Raji (cell line): Measurements from ENCODE around the gene ZNF333.

ENCODE experiments used
- POLR2A ChIP-seq: IDR thresholded peaks from 2 replicates; pipeline ENCODE4 v1.6.1; 2011; ENCODE audit warnings: low read depth, low read length, control low read depth; ENCODE audit not compliant: insufficient read depth

The ZNF333 gene

DNA sequence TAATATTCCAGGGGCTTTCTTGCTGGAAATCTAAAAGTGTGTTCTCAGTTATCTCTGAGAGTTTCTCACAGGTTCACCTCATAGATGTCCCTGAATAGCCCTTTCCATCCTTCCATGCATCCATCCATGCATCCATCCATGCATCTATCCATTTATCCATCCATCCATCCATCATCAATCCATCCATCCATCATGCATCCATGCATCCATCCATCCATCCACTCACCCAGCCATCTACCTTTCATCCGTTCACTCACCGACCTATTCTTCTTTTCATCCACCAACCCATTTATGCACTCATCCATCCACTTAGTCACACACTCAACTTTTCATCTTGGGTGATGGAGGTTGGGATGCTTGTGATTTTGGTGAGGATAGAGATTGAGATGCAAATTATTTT, 7.8 kb upstream of the ZNF333 start:
- TF ChIP-seq POLR2A: no peak

- no peak for TF ChIP-seq POLR2A
Observed at GRCh38 chr19:14683439-14683838, 6.4 kb upstream of the ZNF333 start.

GRCh38 chr19:14686411-14686810, 3.4 kb upstream of the ZNF333 start:
- no peak for TF ChIP-seq POLR2A

GRCh38 chr19:14694641-14695266, 4.9 kb downstream of the ZNF333 start:
- TF ChIP-seq POLR2A: no peak

DNA sequence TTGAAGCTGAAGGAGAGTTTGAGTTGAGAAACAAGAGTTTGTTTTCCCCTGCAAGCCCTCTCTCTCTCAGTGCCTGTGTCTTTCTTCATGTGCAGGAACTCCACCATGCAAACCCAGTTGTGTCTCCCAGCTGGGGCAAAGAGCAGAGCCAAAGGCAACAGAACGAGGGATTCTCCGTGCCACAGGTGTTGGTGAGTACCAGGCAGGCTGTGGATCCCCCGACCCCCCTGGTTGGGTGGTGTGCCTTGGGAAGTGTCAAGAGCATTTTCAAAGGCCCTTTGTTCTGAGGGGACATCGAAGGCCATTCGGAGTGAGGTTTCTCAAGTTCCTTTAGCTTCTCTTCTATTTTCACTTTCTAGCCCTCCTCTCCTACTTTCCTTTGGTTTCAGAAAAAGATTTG, 5.6 kb downstream of the ZNF333 start:
- no peak for TF ChIP-seq POLR2A

DNA sequence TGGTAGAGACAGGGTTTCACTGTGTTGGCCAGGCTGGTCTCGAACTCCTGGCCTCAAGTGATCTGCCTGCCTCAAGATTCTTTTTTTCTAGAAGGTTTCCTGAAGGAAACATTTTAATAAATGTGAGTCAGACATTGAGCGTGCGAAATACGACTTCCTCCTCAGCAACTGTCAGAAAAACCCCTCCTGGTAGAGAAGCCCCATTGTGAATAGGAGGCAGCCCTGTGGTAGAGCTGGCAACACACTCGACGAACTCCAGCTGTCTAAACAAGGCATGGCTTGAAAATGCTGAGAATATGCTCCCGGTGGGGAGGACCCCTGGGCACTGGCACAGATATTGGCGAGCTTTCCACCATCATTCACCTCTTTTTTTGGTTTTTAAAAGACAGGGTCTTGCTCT, 9.8 kb downstream of the ZNF333 start:
- no peak for TF ChIP-seq POLR2A

DNA sequence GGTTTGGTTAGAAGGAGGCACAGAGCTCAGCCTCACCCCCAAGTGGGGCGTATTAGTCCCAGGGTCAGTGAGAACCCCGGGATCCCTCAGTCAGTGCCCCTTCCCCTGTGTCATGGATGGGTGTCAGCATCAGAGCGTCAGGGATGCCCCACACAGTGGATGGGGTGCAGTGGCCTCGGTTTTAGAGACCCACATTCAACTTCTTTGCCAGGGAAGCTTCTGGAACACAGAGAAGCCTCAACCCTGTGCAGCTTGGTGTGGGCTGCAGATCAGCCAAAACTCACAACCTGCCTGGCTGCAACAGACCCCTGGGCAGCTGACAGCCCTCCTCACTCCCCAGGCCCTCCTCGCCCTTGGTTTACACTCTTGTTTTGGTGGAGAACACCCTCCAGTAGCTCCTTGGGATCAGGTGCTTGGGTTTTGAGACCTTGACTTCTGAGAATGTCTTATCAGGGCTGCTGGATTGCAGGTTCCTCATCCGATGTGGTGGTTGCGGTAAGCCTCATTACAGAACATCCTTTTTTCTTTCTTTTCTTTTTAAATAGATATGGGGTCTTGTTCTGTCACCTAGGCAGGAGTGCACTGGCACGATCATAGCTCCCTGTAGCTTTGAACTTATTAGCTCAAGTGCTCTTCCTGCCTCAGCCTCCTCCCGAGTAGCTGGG, 11.0 kb downstream of the ZNF333 start:
- no peak for TF ChIP-seq POLR2A

- TF ChIP-seq POLR2A: no peak
Observed at GRCh38 chr19:14703833-14704232, 14.0 kb downstream of the ZNF333 start.

- no peak for TF ChIP-seq POLR2A
Observed at GRCh38 chr19:14704450-14704849, 14.6 kb downstream of the ZNF333 start.

- TF ChIP-seq POLR2A: no peak
Observed at GRCh38 chr19:14715841-14716240, 26.0 kb downstream of the ZNF333 start.

DNA sequence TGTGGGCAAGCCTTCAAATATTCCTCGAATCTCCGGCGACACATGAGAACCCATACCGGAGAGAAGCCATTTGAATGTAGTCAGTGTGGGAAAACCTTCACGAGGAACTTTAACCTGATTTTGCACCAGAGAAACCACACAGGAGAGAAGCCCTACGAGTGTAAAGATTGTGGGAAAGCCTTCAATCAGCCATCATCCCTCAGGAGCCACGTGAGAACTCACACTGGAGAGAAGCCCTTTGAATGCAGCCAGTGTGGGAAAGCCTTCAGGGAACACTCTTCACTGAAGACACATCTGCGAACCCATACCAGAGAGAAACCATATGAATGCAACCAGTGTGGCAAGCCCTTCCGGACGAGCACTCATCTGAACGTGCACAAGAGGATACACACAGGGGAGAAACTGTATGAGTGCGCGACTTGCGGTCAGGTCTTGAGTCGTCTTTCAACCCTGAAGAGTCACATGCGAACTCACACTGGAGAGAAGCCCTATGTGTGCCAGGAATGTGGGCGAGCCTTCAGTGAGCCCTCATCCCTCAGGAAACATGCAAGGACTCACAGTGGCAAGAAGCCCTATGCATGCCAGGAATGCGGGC, 28.8 kb downstream of the ZNF333 start:
- no peak for TF ChIP-seq POLR2A

DNA sequence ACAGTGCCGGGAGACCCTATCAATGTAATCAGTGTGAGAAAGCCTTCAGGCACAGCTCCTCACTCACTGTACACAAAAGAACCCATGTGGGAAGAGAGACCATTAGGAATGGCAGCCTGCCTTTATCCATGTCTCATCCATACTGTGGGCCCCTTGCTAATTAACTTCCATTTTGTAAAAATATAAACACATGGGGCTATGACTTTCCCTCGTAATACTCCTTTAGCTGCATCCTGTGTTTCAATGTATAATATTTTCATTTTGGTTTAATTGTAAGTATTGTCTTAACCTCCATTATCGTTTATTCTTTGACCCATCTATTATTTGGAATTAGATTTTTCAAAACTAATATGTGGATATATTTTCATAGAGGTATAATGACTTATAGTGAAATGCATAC, 29.3 kb downstream of the ZNF333 start:
- TF ChIP-seq POLR2A: no peak

DNA sequence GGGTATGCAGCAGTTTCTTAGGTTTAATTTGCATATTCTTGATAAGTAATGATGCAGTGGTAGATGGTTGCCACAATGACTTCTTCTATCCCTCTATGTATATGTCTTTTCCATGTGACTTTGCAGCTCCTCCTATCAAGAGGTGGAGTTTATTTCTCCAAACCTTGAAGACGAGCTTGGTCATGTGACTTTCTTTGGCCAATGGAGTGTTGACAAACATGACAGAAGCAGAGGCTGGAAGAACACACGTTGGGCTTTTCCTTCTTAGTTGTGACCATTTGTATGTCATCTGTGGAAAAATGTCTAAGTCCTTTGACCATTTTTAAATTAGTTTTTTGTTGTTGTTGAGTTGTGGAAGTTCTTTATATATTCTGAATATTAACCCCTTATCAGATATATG, 32.3 kb downstream of the ZNF333 start:
- no peak for TF ChIP-seq POLR2A

DNA sequence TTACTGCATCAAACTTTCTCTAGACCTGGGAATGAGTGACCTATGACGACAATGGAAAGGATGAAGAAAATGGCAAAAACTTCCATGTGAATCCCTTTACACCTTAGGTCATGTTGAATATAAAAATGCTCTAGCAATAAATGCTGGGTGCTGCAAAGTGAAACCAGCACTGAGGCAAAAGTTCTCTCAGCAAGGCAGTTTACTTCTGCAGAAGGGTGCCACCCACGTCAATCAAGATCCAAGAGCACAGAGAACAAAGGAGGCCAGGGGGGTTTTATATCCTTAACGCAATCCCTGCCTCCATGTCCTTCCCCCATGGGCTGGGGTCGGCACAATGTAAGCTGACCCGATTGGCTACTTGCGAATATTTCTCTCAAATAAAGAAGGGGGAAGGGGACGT, 38.7 kb downstream of the ZNF333 start:
- TF ChIP-seq POLR2A: no peak

DNA sequence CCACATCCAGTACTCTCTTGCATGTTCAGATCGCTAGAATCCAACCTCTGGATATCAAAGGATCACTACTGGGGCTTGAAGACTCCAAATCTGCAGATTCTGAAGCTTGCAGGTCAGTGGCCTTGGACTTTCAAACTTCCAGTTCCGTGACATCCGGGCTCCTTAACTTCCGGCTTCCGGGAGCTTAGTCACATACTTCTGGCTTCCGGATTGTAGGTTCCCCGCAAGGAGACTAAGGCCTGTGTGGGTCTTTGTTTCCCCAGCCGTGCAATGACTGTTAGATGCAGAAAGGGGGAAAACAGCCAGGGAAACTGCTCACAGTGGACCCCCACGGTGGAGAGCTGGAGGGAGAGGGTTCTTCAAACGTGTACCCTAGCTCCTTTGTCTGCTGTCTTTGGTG, 41.4 kb downstream of the ZNF333 start:
- no peak for TF ChIP-seq POLR2A

GRCh38 chr19:14732510-14732909, 42.7 kb downstream of the ZNF333 start:
- TF ChIP-seq POLR2A: no peak
